A673 (cell line): ENCODE measurements around the gene ANGPT4. TPM values are rescaled to one million over a fixed set of nuclear protein-coding genes. Genes with fewer than 3 reads are reported as not detected.

ENCODE experiments used
- BruUV-seq: library from RNA; stranded (reverse); fragments of 400-500 nt; replicated peaks from 2 replicates; lab custom pipeline; 2021; lab: Mats Ljungman, UMichigan
- CTCF ChIA-PET: fragments of 300-600 bp; sonication (Branson Sonifier 250); formaldehyde crosslinking; loops from one replicate; lab custom pipeline; 2022; ENCODE audit warnings: antibody characterized with exemption; lab: Charles Lee
- POLR2A ChIA-PET: fragments of 300-600 bp; sonication (Branson Sonifier 250); formaldehyde crosslinking; loops from one replicate; lab custom pipeline; 2022; ENCODE audit warnings: antibody characterized with exemption; ENCODE audit not compliant: low non-redundant PET; lab: Charles Lee
- DNase-seq: peaks from one replicate; pipeline ENCODE4 v3.0.0-alpha.2; 2015; ENCODE audit warnings: low spot score
- H3K27ac ChIP-seq: fragments of 200-600 bp; sonication (generic); 2 replicates; pipeline ENCODE4 v1.5.1; 2016; ENCODE audit warnings: mixed run types, low read depth, mild to moderate bottlenecking, mixed read lengths, antibody characterized with exemption, low read length; ENCODE audit not compliant: poor library complexity, severe bottlenecking
- H3K27me3 ChIP-seq: fragments of 200-600 bp; sonication (generic); replicated peaks from 2 replicates; pipeline ENCODE4 v1.6.1; 2017; ENCODE audit warnings: mixed run types, low read depth, mild to moderate bottlenecking, mixed read lengths, antibody characterized with exemption, low read length; ENCODE audit not compliant: insufficient read depth, poor library complexity
- H3K36me3 ChIP-seq: fragments of 200-600 bp; sonication (generic); 2 replicates; pipeline ENCODE4 v1.6.1; 2016; ENCODE audit warnings: mixed run types, mild to moderate bottlenecking, mixed read lengths, antibody characterized with exemption, low read length; ENCODE audit not compliant: insufficient read depth, poor library complexity, severe bottlenecking
- H3K4me1 ChIP-seq: fragments of 200-600 bp; sonication (generic); 2 replicates; pipeline ENCODE4 v1.6.1; 2017; ENCODE audit warnings: mixed run types, mild to moderate bottlenecking, mixed read lengths, antibody characterized with exemption, low read length; ENCODE audit not compliant: insufficient read depth, poor library complexity, severe bottlenecking
- H3K4me3 ChIP-seq: fragments of 200-600 bp; sonication (generic); 2 replicates; pipeline ENCODE4 v1.5.1; 2016; ENCODE audit warnings: low read depth, mixed run types, mild to moderate bottlenecking, mixed read lengths, low read length; ENCODE audit not compliant: poor library complexity, severe bottlenecking
- H3K9me3 ChIP-seq: fragments of 200-600 bp; sonication (generic); 2 replicates; pipeline ENCODE4 v1.6.1; 2016; ENCODE audit warnings: mixed run types, low read depth, mild to moderate bottlenecking, mixed read lengths, antibody characterized with exemption, low read length; ENCODE audit not compliant: poor library complexity, severe bottlenecking
- EZH2 ChIP-seq: fragments of 200-600 bp; sonication (generic); IDR thresholded peaks from 2 replicates; pipeline ENCODE4 v1.6.1; 2017; ENCODE audit warnings: borderline replicate concordance, low read depth, mild to moderate bottlenecking, mixed read lengths, antibody characterized with exemption, low read length; ENCODE audit not compliant: poor library complexity, severe bottlenecking
- intact Hi-C: fragments of 100-400 bp; cut with micrococcal nuclease; formaldehyde crosslinking; loops from one replicate; pipeline ENCODE4 v1.10.0; 2022; ENCODE audit not compliant: unreplicated experiment
- total RNA-seq: library from RNA; stranded (reverse); gene quantifications from 2 replicates; pipeline ENCODE4 v1.2.3, GENCODE V29; 2021
- TF ChIP-seq, protein P1 (sequence below): fragments of 300-800, 200-600 bp; sonication (generic); conservative IDR thresholded peaks from 2 replicates; pipeline ENCODE4 v1.5.1; 2017; ENCODE audit warnings: low read depth, mild to moderate bottlenecking, antibody characterized with exemption, low read length, moderate library complexity, mixed read lengths

ANGPT4 gene
- total RNA-seq, 1 experiment from 2014 or later = not detected

DNA sequence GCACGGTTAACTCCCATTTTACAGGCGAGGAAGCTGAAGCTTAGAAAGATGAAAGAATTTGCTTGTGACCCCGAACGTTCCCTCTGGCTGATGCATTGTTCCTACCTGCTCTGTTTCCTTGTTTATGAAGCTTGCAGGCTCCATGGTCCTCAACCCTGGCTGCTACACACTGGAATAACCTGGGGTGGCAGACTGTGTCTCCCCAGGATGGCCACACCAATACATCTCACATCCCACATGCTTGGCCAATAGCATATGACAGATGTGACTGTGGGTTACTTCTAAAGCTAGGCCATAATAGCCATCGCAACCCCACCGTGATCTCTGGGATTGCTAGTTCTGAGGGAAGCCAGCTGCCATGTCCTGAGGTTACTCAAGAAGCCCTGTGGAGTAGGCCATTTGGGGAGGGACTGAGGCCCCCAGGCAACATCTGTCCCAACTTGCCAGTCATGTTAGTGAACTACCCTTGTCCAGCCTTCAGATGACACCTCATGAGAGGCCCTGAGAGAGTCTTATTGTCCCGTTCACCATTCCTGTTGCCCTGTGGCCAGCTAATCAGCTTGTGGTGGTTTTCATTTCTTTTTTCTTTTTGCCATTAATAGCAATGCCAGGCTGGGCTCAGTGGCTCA lies 89.3 kb downstream of the ANGPT4 start:
- H3K27ac ChIP-seq = no peak overlapping the region
- H3K4me3 ChIP-seq = no peak overlapping the region
- TF ChIP-seq, protein P1, sequence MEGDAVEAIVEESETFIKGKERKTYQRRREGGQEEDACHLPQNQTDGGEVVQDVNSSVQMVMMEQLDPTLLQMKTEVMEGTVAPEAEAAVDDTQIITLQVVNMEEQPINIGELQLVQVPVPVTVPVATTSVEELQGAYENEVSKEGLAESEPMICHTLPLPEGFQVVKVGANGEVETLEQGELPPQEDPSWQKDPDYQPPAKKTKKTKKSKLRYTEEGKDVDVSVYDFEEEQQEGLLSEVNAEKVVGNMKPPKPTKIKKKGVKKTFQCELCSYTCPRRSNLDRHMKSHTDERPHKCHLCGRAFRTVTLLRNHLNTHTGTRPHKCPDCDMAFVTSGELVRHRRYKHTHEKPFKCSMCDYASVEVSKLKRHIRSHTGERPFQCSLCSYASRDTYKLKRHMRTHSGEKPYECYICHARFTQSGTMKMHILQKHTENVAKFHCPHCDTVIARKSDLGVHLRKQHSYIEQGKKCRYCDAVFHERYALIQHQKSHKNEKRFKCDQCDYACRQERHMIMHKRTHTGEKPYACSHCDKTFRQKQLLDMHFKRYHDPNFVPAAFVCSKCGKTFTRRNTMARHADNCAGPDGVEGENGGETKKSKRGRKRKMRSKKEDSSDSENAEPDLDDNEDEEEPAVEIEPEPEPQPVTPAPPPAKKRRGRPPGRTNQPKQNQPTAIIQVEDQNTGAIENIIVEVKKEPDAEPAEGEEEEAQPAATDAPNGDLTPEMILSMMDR = no peak
- no peak for TF ChIP-seq EZH2
- ChIA-PET POLR2A (no interaction called here), CTCF (no interaction called here)
- no peak for DNase-seq
- no peaks in the 10 kb centered on the region for H3K36me3 ChIP-seq
- intact Hi-C loops = no loop called here
- no peaks in the 10 kb centered on the region for H3K9me3 ChIP-seq
- BruUV-seq = no TSS peak
- no peaks in the 10 kb centered on the region for H3K4me1 ChIP-seq
- no peaks in the 10 kb centered on the region for H3K27me3 ChIP-seq

DNA sequence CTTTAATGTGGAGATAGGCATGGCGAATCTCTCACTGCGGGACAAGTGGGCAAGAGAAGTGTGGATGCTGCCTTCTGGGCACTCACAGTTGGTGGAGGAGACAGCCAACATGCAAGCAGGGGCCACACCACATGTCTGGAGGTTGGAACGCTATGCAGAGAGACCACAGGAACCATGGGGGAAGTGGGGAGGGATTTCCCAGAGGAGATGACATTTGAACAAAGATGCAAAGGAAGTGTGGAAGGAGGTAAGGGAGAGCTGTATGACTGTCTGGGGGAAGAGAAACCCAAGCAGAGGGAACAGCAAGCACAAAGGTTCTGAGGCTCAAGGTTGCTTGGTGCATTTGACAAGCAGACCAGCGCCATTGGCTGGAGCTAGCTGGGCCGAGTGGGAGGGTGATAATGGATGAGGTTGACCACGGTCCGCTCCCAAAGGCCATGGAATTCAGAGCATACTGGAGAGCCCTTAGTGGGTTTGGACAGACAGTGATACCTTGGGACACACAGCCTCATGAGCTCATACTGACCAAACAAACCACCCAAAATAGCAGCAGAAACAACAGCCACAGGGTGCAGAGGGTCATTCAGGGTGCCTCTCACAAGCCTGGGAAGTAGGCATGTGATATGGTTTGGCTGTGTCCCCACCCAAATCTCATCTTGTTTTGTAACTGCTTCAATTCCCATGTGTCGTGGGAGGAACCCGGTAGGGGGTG lies 90.3 kb downstream of the ANGPT4 start:
- Histone ChIP-seq H3K27me3 (no peaks in the 10 kb centered on the region), H3K36me3 (no peaks in the 10 kb centered on the region), H3K4me3 (no peak overlapping the region), H3K27ac (no peak overlapping the region), H3K9me3 (no peaks in the 10 kb centered on the region), H3K4me1 (no peaks in the 10 kb centered on the region)
- intact Hi-C loops = no loop called here
- CTCF ChIA-PET = no interaction called here
- DNase-seq = no peak
- no TSS peak for BruUV-seq
- POLR2A ChIA-PET = no interaction called here
- no peak for TF ChIP-seq EZH2
- TF ChIP-seq, protein P1 = no peak

DNA sequence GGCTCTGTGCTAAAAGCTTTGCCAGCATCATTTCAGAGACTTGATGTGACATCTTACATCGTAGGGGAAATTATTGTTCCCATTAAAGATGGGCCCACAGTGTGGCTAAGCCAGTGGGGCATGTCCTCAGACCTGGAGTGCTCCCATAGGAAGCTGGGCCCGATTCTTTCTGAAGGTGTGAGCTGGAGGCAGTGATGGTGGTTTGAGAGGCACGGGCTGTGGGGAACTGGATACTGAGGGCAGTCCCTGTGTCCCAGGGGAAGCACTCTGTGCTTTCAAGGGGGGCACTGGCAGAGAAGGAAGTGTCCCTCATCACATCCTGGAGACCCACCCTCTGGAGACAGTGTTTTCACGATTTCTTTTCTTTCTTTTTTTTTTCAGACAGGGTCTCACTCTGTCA lies 91.2 kb downstream of the ANGPT4 start:
- H3K36me3 ChIP-seq = no peaks in the 10 kb centered on the region
- DNase-seq = no peak
- intact Hi-C loops = no loop called here
- no TSS peak for BruUV-seq
- no peak overlapping the region for H3K27ac ChIP-seq
- ChIA-PET POLR2A (no interaction called here), CTCF (no interaction called here)
- no peaks in the 10 kb centered on the region for H3K27me3 ChIP-seq
- H3K4me3 ChIP-seq = no peak overlapping the region
- no peaks in the 10 kb centered on the region for H3K9me3 ChIP-seq
- no peak for TF ChIP-seq EZH2
- TF ChIP-seq, protein P1 = no peak
- no peaks in the 10 kb centered on the region for H3K4me1 ChIP-seq
